HG02840 (cell line): Measurements from ENCODE around the gene IP6K1.
"Not testable (repeated sequence)": the region's sequence is repeated elsewhere in the genome, so short reads cannot be mapped to it uniquely, and the experiment has no call there.

Experiments used
- ATAC-seq: cut with Tn5 transposase; IDR thresholded peaks from one replicate; pipeline ENCODE4 v1.9.1; 2021; ENCODE audit warnings: mild to moderate bottlenecking, moderate library complexity, moderate number of reproducible peaks; ENCODE audit not compliant: unreplicated experiment, low FRiP score

IP6K1 gene

DNA sequence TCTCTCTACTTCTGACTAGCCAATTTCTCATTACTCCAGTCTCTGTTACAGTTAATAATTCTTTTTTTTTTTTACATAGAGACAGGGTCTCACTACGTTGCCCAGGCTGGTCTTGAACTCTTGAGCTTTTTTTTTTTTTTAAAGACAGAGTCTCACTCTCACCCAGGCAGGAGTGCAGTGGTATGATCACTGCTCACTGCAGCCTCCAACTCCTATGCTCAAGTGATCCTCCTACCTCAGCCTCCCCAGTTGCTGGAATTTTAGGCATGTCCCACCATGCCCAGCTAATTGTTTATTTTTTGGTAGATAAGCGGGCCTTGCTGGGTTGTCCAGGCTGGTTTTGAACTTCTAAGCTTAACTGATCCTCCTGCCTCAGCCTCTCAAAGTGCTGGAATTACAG lies 13.6 kb downstream of the IP6K1 start:
- no peak for ATAC-seq

GRCh38 chr3:49771340-49771938 lies 14.9 kb downstream of the IP6K1 start:
- ATAC-seq = no peak

DNA sequence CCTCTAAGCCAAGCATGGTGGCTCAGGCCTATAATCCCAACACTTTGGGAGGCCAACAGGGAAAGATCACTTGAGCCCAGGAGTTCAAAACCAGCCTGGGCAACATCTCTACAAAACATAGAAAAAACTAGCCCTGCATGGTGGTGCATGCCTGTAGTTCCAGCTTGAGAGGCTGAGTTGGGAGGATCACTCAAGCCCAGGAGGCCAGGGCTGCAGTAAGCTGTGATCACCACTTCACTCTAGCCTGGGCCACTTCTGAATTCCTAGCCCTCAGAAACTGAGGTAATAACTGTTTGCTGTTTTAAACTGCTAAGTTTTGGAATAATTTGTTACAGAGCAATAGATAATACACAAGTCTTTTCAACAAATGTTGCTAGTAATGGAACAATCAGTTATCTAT lies 16.4 kb downstream of the IP6K1 start:
- ATAC-seq = no peak

GRCh38 chr3:49769286-49769915 lies 16.9 kb downstream of the IP6K1 start:
- ATAC-seq = no peak

GRCh38 chr3:49763981-49764380 lies 22.4 kb downstream of the IP6K1 start:
- ATAC-seq = no peak

- ATAC-seq = no peak
Measured at GRCh38 chr3:49761661-49762060, 24.7 kb downstream of the IP6K1 start.

GRCh38 chr3:49759226-49759625 lies 27.1 kb downstream of the IP6K1 start:
- ATAC-seq = no peak

DNA sequence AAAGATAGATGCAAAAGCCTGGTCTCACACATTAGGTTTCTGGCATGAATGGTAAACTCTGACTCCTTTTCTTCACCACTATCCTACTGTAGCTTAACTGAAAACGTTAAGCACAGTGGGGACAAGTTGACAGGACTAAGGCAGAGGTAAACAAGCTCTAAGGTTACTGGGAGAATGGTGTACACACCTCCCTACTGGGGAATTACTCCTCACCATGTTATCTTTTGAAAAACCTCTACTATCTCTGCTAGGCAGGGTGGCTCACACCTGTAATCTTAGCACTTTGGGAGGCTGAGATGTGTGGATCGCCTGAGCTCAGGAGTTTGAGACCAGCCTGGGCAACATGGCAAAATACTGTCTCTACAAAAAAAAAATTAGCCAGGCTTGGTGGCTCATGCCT lies 29.1 kb downstream of the IP6K1 start:
- ATAC-seq = no peak

DNA sequence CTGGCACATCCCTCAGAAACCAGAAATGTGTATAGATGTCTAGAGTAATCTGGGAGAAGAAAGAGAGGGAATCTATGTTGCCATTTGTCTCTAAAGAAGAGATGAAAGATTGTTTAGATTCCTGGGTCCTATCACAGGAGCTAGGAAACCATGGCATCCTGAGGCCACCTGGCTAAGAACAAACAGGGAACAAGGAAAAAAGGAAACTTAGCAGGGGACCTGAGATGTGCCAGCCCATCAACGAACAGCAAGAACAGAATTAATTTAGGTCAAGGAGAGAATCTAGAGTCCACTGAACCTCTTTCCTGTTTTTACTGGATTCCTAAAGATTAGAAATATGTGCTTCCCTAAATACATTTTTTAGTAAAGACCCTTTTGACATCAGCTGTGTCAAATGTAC lies 30.3 kb downstream of the IP6K1 start:
- ATAC-seq = no peak

GRCh38 chr3:49754536-49754935 lies 31.8 kb downstream of the IP6K1 start:
- no peak for ATAC-seq

- ATAC-seq = no peak
Measured at GRCh38 chr3:49751501-49751900, 34.8 kb downstream of the IP6K1 start.

DNA sequence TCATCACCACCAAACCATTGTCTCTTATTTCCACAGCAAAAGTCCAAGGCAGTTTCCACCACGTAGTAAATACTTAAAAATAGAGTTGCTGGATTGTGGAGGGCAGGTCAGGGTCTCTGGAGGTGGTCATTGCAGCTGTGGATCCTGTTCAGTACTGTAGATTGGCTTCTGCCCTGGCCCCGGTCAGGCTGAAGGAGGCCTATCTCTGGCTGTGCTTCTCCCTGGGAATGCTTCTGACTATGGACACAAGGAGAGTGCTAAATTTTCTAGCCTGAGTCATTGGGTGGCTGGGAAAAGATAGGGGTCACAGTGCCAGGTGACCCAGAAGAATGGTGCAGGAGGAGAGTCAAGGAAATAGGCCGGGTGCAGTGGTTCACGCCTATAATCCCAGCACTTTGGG lies 36.3 kb downstream of the IP6K1 start:
- no peak for ATAC-seq

DNA sequence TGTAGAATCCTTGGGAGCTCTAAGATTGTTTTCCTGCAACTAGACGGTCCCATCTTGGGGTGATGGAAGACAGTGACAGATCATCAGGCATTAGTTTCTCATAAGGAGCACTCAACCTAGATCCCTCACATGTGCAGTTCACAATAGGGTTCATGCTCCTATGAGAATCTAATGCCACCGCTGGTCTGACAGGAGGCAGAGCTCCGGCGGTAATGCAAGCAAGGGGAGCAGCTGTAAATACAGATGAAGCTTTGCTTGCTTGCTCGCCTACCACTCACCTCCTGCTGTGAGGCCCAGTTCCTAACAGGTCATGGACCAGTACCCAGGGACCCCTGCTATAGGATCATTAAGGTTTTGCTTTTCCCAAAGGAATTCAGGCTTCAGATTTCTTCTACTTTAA lies 37.5 kb downstream of the IP6K1 start:
- not testable (repeated sequence) for ATAC-seq

DNA sequence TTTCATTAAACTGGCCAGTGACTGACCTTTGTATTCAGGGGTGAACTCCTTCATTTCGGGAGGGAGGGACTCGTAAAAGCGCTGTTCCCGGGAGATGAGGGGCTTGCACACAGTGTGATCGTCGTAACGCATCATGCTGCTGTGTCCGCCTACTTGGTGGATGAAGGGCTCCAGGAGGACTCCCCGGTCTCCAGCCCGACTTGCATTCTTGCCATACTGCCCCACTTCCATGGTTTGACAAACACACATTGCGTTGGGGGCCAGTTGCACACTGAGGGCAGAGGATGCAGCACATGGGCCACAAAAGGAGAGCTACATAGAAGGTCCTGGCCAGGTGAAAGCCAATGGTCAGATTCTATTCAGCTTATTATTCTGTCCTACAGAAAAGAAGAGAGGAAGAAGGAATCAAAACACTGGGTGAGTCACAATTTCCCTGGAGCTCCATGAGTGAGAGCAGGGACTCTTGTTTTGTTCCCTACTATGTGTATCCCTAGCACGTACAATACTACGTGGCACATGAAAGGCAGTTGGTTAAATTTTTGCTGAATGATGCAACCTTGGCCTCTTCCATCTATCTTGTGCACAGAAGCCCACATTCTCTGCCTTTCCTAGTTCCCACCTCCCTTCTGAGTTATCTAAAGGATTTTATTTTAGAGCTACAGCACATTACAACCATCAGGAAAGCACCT lies 38.4 kb downstream of the IP6K1 start:
- no peak for ATAC-seq

DNA sequence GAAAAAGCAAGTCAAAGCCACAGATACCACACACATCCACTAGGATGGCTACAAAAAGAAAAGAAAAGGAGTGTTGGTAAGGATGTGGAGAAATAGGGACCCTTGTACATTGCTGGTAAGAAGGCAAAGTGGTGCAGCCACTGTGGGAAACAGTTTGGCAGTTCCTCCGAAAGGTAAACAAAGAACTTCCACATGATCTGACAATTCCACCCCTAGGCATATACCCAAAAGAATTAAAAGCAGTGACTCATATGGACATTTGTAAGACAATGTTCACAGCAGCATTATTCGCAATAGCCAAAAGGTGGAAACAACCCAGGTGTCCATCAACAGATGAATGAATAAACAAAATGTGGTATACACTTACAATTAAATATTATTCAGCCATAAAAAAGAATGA lies 40.4 kb downstream of the IP6K1 start:
- no peak for ATAC-seq

DNA sequence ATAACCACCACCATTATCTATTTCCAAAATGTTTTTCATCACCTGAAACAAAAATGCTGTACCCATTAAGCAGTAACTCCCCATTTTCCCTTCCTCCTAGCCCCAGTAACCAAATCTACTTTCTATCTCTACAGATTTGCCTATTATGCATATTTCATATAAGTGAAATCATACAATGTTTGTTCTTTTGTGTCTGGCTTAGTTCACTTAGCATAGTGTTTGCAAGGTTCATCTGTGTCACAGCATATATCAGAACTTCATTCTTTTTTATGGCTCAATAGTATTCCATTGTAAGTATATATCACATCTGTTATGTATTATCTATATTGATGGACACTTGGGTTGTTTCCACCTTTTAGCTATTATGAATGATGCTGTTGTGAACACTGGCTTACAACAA lies 45.9 kb downstream of the IP6K1 start:
- ATAC-seq = no peak

GRCh38 chr3:49738067-49738713 lies 48.2 kb downstream of the IP6K1 start:
- no peak for ATAC-seq

- no peak for ATAC-seq
Measured at GRCh38 chr3:49734752-49735151, 51.6 kb downstream of the IP6K1 start.

GRCh38 chr3:49733551-49733950 lies 52.8 kb downstream of the IP6K1 start:
- ATAC-seq = no peak

DNA sequence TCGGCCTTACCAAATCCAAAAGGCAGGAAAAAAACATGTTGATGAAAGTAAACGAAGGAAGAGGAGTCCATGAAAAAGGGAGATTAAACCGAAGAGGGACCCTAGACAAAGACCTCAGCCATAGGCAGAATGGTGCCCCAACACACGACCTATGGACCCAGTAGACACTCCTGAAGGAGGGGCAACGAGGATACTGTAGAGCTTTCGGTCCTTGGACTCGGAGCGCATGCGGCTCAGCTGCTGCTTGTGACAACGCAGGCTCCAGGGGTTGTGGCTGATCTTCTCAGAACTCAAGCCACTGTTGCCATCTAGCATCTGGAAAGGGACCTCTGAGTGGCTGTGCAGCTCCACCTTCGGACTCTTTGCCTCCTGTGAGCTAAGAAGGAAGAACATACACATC lies 53.7 kb downstream of the IP6K1 start:
- ATAC-seq = no peak

DNA sequence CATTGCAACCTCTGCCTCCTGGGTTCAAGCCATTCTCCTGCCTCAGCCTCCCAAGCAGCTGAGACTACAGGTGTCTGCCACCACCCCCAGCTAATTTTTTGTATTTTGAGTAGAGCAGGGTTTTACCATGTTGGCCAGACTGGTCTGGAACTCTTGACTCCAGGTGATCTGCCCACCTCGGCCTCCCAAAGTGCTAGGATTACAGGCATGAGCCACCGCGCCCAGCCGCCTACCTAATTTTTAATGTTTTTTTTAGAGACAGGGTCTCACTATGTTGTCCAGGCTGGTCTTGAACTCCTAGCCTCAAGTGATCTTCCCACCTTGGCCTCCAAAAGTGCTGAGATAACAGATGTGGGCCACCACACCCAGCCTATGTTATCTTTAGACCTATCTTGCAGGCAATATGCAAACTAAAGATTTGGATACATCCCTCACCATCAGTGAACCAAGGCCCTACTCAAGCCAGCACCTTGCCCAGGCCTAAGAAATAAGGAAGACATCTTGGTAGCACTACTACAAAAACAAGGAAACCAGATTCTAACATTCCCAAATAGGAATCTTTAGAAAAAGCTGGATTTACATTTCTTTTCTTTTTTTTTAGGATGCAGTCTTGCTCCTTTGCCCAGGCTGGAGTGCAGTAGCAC lies 56.3 kb downstream of the IP6K1 start:
- ATAC-seq = no peak
